Fibroblast of skin of left quadriceps (primary cell): Measurements from ENCODE around the gene STIM2.
"Not testable (repeated sequence)": the region's sequence is repeated elsewhere in the genome, so short reads cannot be mapped to it uniquely, and the experiment has no call there.

Experiments used
- DNase-seq, 2 experiments: peaks; one replicate each; pipeline ENCODE4 v3.0.0-alpha.2; 2013; ENCODE audit warnings: low read depth in 2 of 2

Gene STIM2

DNA sequence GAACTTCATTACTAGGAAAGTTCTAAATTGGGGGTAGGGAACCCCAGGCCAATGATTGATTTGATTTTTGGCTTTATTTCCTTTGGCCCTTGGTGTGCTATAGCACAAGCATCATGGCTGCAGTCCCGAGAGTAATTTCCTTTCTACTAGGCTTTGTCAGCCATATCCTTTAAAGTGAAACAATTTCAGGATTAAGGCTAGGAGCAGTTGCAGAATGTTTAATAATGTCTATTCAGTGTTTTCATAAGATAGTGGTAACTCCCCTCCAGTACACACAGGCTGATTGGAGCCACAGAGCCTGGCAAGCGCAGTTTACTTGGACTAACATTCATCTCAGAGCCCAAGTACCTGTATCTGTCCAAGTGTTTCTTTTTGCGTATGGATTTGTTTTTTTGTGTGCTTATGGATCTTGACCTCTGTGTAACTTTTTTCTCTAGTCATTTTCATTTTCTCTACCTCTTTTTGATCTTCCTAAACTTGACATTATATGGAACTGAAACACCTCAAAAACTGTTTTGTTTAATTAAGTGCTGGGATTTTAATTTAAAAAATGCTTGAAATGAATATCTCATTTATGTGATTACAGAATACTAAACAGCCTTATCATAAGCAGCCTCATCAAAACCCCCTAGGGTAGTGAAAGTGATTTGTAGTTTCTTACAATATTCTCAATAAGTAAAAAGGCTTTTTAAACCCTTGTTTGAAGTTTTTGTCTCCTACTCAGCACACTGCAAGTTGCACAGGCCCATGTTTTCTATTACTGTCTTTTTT, 7.5 kb downstream of the STIM2 start:
- no peak for DNase-seq

DNA sequence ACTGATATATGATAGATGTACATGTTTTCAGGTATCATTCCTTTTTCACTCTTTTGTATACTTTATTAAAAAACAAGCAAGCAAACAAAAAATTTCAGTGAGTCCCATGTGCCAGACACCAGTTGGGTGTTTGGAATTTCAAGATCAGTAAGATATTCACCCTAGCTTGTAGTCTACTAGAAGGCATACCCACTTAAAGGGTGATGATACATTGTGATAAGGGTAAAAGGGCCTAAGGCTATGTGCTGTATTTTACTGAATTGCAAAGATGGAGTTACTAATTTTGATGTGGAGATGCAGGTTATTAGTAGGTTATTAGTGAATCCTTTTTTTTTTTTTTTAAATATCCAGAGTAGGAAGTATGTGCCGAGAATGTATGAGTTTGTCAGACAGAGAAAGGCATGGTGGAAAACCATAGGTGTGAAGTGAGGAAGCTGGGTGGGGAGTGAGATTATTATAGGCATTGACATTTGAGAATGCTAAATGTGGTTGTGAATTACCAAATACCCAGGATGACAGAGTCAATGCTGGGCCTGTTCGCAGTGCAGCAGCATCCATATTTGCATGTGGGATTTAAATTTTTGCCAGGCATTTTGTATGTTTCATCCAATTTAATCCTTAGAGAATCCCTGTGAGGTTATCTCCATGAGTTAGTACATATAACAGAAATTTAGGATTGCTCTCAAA, 10.1 kb downstream of the STIM2 start:
- DNase-seq = no peak

DNA sequence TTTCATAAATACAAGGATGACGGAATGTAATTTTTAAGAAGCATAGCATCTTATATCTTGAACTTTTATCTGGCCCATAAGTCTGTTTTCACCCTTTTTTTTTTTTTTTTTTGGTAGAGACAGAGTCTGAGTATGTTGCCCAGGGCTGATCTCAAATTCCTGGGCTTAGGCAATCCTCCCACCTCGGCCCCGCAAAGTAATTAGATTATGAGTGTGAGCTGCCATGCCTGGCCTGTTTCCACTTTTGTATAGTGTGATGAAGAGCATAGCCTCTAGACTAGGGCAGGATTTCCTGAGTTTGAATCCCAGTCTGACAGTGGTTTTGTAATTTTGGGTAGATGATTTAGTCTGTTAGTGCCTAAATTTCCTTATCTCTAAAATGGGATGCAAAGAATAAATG, 11.0 kb downstream of the STIM2 start:
- DNase-seq = peak; percentile 17 to 18

- no peak for DNase-seq
Measured at GRCh38 chr4:26873391-26874026, 12.9 kb downstream of the STIM2 start.

DNA sequence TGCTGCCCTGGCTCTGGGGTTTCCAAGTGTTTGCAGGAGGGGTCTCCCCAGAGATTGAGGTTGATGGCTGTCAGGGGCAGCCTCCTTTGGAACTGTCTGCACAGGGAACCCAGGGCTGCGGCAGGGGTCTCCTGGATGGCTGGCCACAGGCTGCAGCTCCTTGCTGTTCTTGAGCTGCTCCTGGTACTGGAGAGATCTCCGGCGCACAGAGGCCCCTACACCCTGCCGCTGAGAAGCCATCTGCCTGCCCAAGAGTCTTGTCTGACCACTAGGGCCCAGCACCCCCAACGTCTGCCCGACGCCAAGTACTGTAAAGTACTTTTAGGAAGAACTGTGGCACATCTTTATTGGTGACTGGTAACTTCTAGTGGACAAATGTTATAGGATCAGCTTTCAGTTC, 13.5 kb downstream of the STIM2 start:
- no peak for DNase-seq

DNA sequence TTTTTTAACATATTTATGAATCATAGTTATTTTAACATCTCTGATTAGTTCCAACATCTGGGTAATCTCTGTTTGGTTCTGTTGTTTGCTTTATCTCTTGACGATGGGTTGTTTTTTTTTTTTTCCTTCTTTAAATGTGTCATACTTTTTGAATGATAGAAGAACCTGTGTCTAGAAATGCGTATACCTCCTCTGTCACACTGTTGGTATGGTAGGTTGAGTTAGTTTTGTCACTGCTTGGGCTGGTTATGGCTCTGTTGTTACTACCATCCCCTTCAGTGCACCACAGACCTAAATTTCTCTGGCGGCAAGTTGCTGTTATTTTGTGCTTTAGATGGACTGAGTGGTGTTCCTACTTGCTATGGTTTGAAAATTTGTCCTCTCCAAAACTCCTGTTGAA, 16.8 kb downstream of the STIM2 start:
- no peak for DNase-seq

GRCh38 chr4:26877961-26878360, 17.3 kb downstream of the STIM2 start:
- no peak for DNase-seq

- no peak for DNase-seq
Measured at GRCh38 chr4:26878794-26879391, 18.3 kb downstream of the STIM2 start.

DNA sequence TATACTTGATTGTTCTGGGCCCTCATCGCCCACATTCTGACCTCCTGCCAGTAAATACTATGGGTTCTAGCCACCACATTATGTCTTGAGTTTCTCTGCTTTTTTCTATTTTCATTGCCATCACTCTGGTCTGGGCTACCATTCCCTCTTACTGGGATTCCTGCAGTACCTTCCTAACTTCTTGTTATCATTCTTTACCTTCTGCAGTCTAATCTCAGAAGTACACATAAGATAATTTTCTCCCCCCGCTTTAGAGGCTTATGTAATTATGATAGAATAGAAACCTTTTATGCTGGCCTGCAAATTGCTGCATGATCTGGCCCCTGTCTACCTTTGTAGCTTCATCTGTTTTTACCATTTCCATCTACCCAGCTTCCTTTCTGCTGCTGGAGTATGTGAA, 19.2 kb downstream of the STIM2 start:
- DNase-seq = no peak

DNA sequence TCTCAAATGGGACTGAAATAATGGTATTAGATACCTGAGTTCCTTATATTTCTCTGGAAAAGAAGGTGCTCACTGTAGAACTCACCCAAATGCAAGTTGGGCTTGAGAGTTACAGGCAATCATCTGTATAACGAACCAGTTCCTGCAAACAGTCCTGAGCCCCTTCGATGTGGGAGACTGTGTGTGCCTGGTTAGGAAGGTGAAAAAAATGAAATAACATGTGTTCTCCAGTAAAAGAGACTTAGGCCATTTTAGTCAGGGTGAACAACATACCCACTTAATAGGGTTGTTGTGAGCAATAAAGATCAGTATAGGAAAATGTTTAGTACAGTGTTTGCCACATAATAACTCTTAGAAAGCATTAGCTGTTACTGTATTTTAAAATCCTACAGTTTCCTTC, 23.4 kb downstream of the STIM2 start:
- DNase-seq = no peak

DNA sequence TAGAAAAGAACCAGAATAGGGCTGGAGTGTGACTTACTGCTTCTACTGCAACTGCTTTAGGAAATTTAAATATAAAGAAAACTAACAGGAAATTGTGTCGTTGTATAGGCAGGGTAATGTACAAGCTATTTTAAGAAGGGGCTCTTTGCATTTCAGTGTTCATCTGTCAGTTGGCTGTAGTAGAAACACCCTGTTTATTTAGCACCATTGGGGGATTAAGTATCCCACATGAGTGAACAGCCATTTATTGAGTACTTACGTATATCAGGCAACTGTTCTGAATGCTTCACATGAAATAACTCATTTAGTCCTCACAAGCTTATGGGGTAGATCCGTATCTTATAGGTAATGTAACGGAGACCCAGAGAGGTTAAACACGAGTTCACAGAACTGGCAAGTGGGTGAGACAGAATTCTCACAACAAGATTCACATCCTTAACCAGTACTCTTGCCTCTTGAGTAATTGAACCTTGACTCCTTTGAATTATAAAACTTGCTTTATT, 23.9 kb downstream of the STIM2 start:
- DNase-seq = no peak

GRCh38 chr4:26885912-26886274, 25.3 kb downstream of the STIM2 start:
- no peak for DNase-seq

DNA sequence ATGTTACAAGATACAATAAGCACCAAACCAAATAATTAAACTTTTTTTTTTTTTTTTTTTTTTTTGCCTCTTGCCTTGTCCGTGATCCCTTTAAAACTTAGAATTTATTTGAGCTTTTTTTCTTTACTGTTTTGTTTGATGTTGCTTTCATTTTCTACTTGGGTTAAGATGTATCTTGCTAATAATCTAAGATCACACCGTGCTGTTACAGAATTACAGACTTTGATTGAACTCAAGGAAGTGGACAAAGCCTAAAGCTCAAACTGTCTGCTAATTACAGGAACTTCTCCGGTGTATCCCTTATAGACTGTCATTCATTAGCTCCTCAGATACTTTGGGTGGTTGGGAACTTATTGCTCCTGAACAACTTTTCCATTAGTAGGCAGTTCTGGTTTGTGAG, 26.5 kb downstream of the STIM2 start:
- no peak for DNase-seq

- no peak for DNase-seq
Measured at GRCh38 chr4:26887809-26888208, 27.2 kb downstream of the STIM2 start.

DNA sequence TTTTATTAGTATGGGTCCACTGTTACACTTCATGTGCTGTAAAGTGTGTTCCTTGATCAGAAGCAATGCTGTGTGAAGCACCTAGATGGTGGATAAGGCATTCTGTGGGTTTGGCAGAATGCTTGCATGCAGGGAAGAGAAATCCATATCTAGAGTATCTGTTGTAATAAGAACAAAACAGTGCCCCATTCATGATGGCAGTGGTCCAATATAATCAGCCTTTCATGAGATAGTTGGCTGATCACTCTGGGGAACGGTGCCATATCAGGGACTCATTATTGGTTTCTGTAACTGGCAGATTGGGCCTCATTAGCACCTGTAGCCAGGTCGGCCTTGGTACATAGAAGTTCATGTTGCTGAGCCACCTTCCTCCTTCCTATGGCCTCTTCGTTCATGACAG, 28.7 kb downstream of the STIM2 start:
- no peak for DNase-seq

GRCh38 chr4:26891054-26891453, 30.4 kb downstream of the STIM2 start:
- DNase-seq = no peak

DNA sequence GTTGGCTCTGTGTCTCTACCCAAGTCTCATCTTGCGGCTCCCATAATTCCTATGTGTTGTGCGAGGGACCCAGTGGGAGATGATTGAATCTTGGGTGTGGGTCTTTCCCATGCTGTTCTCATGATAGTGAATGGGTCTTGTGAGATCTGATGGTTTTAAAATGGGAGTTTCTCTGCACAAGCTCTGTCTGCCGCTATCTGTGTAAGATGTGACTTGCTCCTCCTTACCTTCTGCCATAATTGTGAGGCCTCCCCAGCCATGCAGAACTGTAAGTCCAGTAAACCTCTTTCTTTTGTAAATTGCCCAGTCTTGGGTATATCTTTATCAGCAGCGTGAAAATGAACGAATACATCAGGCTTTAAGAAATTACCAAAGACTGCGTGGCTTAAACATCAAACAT, 31.2 kb downstream of the STIM2 start:
- no peak for DNase-seq

DNA sequence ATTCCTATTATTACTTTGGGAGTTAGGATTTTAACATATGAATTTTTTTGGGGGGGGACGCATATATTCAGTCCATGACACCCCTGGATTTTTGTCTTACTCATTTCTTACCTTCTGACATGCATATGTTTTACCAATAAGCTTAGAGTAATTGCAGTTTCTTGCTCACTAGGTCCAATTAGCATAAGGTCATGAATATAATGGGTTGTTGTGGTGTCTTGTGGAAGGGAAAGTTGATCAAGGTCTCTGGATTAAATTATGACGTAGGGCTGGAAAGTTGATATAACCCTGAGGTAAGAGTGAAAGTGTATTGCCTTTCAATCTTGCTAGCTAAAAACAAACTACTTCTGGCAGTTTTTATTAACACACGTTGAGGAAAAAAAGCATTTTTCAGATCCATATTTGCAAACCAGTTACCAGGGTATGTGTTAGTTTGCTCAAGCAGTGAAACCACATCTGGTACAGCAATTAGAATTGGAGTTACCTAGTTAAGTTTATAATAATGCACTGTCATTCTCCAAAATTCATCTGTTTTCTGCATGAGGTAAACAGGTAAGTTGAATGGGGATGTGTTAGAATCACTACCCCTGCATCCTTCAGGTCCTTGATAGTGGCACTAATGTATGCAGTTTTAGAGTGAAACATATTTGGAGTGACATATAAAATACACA, 32.0 kb downstream of the STIM2 start:
- no peak for DNase-seq

- no peak for DNase-seq
Measured at GRCh38 chr4:26893491-26893890, 32.9 kb downstream of the STIM2 start.

- not testable (repeated sequence) for DNase-seq
Measured at GRCh38 chr4:26894881-26895280, 34.2 kb downstream of the STIM2 start.

- no peak for DNase-seq
Measured at GRCh38 chr4:26896636-26897035, 36.0 kb downstream of the STIM2 start.

DNA sequence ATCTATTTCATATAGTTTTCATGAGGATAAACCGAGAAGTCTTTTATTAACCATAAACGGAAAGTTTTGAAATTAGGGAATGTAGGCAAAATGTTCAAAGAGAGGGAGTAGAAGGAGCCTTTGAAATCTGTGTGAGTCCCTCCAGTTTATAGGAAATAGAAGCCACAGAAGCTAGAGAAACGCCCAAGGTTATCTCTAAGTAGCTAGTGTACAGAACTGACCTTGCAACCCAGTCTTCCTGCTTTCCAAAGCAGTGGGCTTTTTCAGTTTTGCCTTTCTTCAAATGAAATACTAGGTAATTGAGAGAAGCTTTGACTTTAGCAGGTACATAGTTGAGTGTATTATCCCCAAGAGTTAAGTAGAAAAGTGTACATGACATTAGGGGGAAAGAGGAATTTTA, 39.4 kb downstream of the STIM2 start:
- DNase-seq = no peak
